Activated T-helper 17 cell treated with anti-CD3 and anti-CD28 coated beads, Interleukin-2, amount 50 U/mL, for 72 hours (primary cell): ENCODE measurements around the gene BPNT1. TPM values are rescaled to one million over a fixed set of nuclear protein-coding genes. Genes with fewer than 3 reads are reported as not detected.
"Not testable (repeated sequence)": the region's sequence is repeated elsewhere in the genome, so short reads cannot be mapped to it uniquely, and the experiment has no call there.

Source experiments
- ATAC-seq: fragments of 150-1000 bp; cut with Tn5 transposase; replicated peaks from 2 replicates; pipeline ENCODE4 v1.10.0; 2021; ENCODE audit warnings: mild to moderate bottlenecking, moderate library complexity
- H3K27ac Mint-ChIP-seq: one replicate; pipeline ENCODE4 v1.8.0; 2022; ENCODE audit warnings: mixed read lengths
- H3K27me3 Mint-ChIP-seq: one replicate; pipeline ENCODE4 v1.8.0; 2022; ENCODE audit warnings: mixed read lengths
- H3K36me3 Mint-ChIP-seq: one replicate; pipeline ENCODE4 v1.8.0; 2022; ENCODE audit warnings: low read depth, mild to moderate bottlenecking, mixed read lengths
- H3K4me1 Mint-ChIP-seq: one replicate; pipeline ENCODE4 v1.8.0; 2022; ENCODE audit warnings: mixed read lengths
- H3K4me3 Mint-ChIP-seq: one replicate; pipeline ENCODE4 v1.8.0; 2022; ENCODE audit warnings: mild to moderate bottlenecking, mixed read lengths
- H3K9me3 Mint-ChIP-seq: one replicate; pipeline ENCODE4 v1.8.0; 2022; ENCODE audit warnings: mixed read lengths
- total RNA-seq, 2 donors: library from RNA; stranded (reverse); gene quantifications; one replicate each; pipeline ENCODE4 v1.2.3, GENCODE V29; 2022

Gene BPNT1, protein sequence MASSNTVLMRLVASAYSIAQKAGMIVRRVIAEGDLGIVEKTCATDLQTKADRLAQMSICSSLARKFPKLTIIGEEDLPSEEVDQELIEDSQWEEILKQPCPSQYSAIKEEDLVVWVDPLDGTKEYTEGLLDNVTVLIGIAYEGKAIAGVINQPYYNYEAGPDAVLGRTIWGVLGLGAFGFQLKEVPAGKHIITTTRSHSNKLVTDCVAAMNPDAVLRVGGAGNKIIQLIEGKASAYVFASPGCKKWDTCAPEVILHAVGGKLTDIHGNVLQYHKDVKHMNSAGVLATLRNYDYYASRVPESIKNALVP
- 10 to 100 TPM; 30.9 to 40.3 TPM for total RNA-seq

DNA sequence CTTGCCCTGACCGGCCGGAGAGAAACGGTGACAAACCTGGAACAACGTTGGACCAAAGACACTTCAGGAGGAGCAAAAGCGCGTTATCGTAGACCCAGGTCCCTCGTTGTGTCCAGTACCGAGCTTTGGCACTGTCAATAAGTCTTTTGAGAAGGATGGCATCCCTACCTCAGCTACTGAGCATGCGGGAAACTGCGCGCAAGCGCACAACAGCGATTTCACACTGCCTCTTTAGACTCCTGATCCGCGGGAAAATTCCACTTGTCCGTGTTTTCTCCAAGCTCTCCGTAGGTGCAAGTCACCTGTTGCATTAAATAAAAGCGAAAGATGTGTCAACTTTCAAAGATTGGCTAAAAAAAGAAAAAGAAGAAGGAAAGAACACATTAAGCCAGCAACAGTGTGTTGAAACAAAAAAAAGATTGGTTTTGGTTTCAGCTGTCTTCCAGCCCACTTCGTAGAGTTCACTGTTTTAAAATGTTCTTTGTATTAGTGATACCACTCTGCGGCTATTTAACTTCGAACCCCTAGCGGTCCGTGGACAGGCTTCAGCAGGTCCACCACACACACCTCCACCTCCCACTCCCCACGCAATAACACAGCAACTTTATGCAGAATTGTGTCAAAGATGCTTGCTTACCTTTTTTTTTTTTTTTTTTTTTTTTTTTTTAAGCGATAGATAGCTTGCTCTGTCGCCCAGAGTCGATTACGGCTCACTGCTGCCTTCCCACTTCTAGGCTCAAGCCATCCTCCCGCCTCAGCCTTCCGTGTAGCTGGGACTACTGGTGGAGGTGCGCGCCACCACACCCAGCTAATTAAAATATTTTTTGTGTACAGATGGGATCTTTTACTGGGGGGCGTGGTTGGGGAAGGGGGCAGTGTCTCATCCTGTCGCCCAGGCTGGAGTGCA lies at the start of gene BPNT1:
Gene BPNT1 (minus strand): TSS at position 139 of the 907 bp plus-strand sequence. CDS start 9,942 bp downstream, outside the sequence.
- peak within 1 kb of the TSS; percentile 90 for H3K4me3 Mint-ChIP-seq
- H3K27ac Mint-ChIP-seq = peak within 1 kb of the TSS; percentile 87
- H3K9me3 Mint-ChIP-seq = no peaks in the 10 kb centered on the region
- ATAC-seq = peak; percentile 79
- H3K27me3 Mint-ChIP-seq = no peaks in the 10 kb centered on the region
- no peaks in the 10 kb centered on the region for H3K4me1 Mint-ChIP-seq
- no peaks in the 10 kb centered on the region for H3K36me3 Mint-ChIP-seq

GRCh38 chr1:220137019-220137786 lies 47.6 kb upstream of the BPNT1 start:
- ATAC-seq = peak; percentile 12
- peaks cover 99% of the 10 kb centered on the region for H3K36me3 Mint-ChIP-seq
- peak overlapping the region; percentile 3 for H3K4me3 Mint-ChIP-seq

GRCh38 chr1:220135755-220136154 lies 46.2 kb upstream of the BPNT1 start:
- no peak for ATAC-seq
- Mint-ChIP-seq H3K27ac (no peak overlapping the region), H3K27me3 (no peaks in the 10 kb centered on the region), H3K4me3 (no peak overlapping the region), H3K4me1 (peaks cover 8% of the 10 kb centered on the region), H3K36me3 (peaks cover 90% of the 10 kb centered on the region), H3K9me3 (no peaks in the 10 kb centered on the region)

More at GRCh38 chr1:220137019-220137786, 47.6 kb upstream of the BPNT1 start:
- Mint-ChIP-seq H3K4me1 (peaks cover 8% of the 10 kb centered on the region), H3K27ac (peak overlapping the region; percentile 65), H3K27me3 (no peaks in the 10 kb centered on the region), H3K9me3 (no peaks in the 10 kb centered on the region)

DNA sequence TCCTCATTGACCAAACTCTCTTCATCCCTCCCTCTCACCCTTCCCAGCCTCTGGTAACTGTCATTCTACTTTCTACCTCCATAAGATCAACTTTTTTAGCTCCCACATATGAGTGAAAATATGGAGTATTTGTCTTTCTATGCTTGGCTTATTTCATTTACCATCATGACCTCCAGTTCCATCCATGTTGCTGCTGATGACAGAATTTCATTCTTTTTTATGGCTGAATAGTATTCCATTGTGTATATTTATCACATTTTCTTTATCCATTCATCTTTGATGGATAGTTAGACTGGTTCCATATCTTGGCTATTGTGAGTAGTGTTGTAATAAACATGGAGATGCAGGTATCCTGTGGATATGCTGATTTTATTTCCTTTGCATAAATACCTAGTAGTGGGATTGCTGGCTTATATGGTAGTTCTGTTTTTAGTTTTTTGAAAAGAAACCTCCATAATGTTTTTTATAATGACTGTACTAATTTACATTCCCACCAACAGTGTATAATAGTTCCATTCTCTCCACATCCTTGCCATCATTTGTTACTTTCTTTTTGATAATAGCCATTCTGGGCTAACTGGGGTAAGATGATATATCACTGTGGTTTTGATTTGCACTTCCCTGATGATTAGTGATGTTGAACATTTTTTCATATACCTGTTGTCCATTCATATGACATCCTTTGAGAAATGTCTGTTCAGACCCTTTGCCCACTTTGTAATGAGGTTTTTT lies 40.1 kb upstream of the BPNT1 start:
- Mint-ChIP-seq H3K27ac (peak overlapping the region; percentile 14), H3K4me1 (peaks cover 14% of the 10 kb centered on the region), H3K9me3 (no peaks in the 10 kb centered on the region), H3K27me3 (no peaks in the 10 kb centered on the region), H3K36me3 (peaks cover 91% of the 10 kb centered on the region), H3K4me3 (no peak overlapping the region)
- ATAC-seq = peak; percentile 62

DNA sequence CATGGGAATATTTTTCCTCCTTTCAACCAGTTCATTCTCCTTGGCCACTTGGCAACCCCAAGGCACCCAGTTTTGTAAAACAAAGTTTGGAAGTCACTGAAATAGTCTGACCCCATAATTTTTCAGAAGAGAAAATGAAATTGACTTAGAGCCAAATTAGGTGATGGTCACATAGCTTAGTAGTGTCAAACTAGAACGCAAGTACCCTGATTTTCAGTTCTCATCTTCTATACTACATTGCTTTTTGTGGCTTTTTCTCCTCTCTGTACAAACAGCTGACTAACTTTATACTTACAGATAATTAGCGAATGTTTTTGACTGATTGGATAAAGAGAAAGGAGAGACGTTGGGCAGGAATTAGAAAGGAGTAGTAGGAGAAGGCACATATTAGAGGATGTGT lies 37.5 kb upstream of the BPNT1 start:
- H3K27ac Mint-ChIP-seq = no peak overlapping the region

GRCh38 chr1:220124542-220124941 lies 35.0 kb upstream of the BPNT1 start:
- no peak for ATAC-seq
- Mint-ChIP-seq H3K4me1 (peaks cover 15% of the 10 kb centered on the region), H3K27ac (no peak overlapping the region), H3K4me3 (no peak overlapping the region), H3K9me3 (no peaks in the 10 kb centered on the region), H3K36me3 (peaks cover 64% of the 10 kb centered on the region), H3K27me3 (no peaks in the 10 kb centered on the region)

More for the DNA sequence above, 37.5 kb upstream of the BPNT1 start:
- H3K9me3 Mint-ChIP-seq = no peaks in the 10 kb centered on the region
- ATAC-seq = no peak
- peaks cover 73% of the 10 kb centered on the region for H3K36me3 Mint-ChIP-seq
- no peaks in the 10 kb centered on the region for H3K27me3 Mint-ChIP-seq
- no peak overlapping the region for H3K4me3 Mint-ChIP-seq
- peaks cover 23% of the 10 kb centered on the region for H3K4me1 Mint-ChIP-seq

GRCh38 chr1:220123889-220124288 lies 34.3 kb upstream of the BPNT1 start:
- Mint-ChIP-seq H3K4me3 (no peak overlapping the region), H3K9me3 (no peaks in the 10 kb centered on the region), H3K4me1 (peaks cover 13% of the 10 kb centered on the region), H3K36me3 (peaks cover 60% of the 10 kb centered on the region), H3K27me3 (no peaks in the 10 kb centered on the region), H3K27ac (no peak overlapping the region)
- ATAC-seq = no peak

- H3K4me3 Mint-ChIP-seq = no peak overlapping the region
These were observed 33.5 kb upstream of the BPNT1 start for GRCh38 chr1:220123066-220123465.

GRCh38 chr1:220121791-220122530 lies 32.4 kb upstream of the BPNT1 start:
- no peaks in the 10 kb centered on the region for H3K27me3 Mint-ChIP-seq
- no peak for ATAC-seq
- H3K4me3 Mint-ChIP-seq = no peak overlapping the region
- H3K9me3 Mint-ChIP-seq = no peaks in the 10 kb centered on the region
- H3K27ac Mint-ChIP-seq = peak overlapping the region; percentile 27
- peaks cover 13% of the 10 kb centered on the region for H3K4me1 Mint-ChIP-seq
- peaks cover 60% of the 10 kb centered on the region for H3K36me3 Mint-ChIP-seq

More at GRCh38 chr1:220123066-220123465, 33.5 kb upstream of the BPNT1 start:
- no peaks in the 10 kb centered on the region for H3K9me3 Mint-ChIP-seq
- H3K36me3 Mint-ChIP-seq = peaks cover 60% of the 10 kb centered on the region
- no peak for ATAC-seq
- peaks cover 13% of the 10 kb centered on the region for H3K4me1 Mint-ChIP-seq
- H3K27ac Mint-ChIP-seq = no peak overlapping the region
- no peaks in the 10 kb centered on the region for H3K27me3 Mint-ChIP-seq

DNA sequence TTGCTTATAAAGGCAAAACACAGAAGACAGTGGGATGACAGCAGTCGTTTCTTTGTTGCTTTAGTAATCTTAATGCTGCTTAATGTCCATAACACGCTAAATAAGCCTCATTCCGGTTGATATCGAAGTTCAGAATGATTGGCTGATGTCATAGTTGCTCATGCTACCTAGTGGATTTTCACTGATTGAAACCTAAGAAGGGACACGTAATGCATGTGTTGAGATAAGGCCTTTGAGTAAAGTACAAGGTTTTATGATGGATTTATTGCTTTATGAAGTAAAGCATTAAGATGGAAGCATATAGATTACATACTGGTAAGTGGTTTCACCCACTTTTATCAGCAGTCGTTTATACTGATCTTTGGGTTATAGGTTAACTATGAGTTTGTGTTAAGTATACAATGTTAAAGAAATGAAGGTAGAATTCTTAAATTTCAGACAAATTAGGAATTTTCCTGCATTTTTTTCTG lies 29.5 kb upstream of the BPNT1 start:
- no peak overlapping the region for H3K27ac Mint-ChIP-seq
- peaks cover 4% of the 10 kb centered on the region for H3K4me1 Mint-ChIP-seq
- no peaks in the 10 kb centered on the region for H3K9me3 Mint-ChIP-seq
- H3K36me3 Mint-ChIP-seq = peaks cover 62% of the 10 kb centered on the region
- ATAC-seq = no peak
- H3K27me3 Mint-ChIP-seq = no peaks in the 10 kb centered on the region
- H3K4me3 Mint-ChIP-seq = no peak overlapping the region

GRCh38 chr1:220113136-220113695 lies 23.6 kb upstream of the BPNT1 start:
- Mint-ChIP-seq H3K4me3 (peak overlapping the region; percentile 33), H3K27ac (no peak overlapping the region), H3K9me3 (no peaks in the 10 kb centered on the region), H3K4me1 (peaks cover 4% of the 10 kb centered on the region), H3K36me3 (peaks cover 99% of the 10 kb centered on the region), H3K27me3 (no peaks in the 10 kb centered on the region)
- ATAC-seq = peak; percentile 61

DNA sequence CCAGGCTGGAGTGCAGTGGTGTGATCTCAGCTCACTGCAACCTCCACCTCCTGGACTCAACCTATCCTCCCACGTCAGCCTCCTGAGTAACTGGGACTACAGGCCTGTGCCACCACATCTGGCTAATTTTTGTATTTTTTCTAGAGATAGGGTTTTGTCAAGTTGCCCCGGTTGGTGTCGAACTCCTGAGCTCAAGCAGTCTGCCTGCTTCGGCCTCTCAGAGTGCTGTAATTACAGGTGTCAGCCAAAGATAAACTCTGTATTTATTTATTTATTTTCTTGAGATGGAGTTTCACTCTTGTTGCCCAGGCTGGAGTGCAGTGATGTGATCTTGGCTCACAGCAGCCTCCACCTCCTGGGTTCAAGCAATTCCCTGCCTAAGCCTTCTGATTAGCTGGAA lies 23.0 kb upstream of the BPNT1 start:
- H3K36me3 Mint-ChIP-seq = peaks cover 99% of the 10 kb centered on the region
- not testable (repeated sequence) for H3K27me3 Mint-ChIP-seq, H3K4me3 Mint-ChIP-seq, H3K9me3 Mint-ChIP-seq, ATAC-seq, H3K4me1 Mint-ChIP-seq, H3K27ac Mint-ChIP-seq

GRCh38 chr1:220110473-220110872 lies 20.9 kb upstream of the BPNT1 start:
- not testable (repeated sequence) for H3K4me1 Mint-ChIP-seq, H3K27me3 Mint-ChIP-seq, H3K27ac Mint-ChIP-seq, ATAC-seq, H3K4me3 Mint-ChIP-seq, H3K9me3 Mint-ChIP-seq
- H3K36me3 Mint-ChIP-seq = peaks cover 99% of the 10 kb centered on the region
